ENCODE data around the gene CHPF2. TPM values are rescaled to one million over a fixed set of nuclear protein-coding genes. Genes with fewer than 3 reads are reported as not detected.
A peak's percentile ranks its signal among the peaks of the same experiment; 100 is the strongest.

Gene CHPF2
- total and polyA plus RNA-seq, 9 donors: 20.1 to 32.6 (median 22.6) TPM

DNA sequence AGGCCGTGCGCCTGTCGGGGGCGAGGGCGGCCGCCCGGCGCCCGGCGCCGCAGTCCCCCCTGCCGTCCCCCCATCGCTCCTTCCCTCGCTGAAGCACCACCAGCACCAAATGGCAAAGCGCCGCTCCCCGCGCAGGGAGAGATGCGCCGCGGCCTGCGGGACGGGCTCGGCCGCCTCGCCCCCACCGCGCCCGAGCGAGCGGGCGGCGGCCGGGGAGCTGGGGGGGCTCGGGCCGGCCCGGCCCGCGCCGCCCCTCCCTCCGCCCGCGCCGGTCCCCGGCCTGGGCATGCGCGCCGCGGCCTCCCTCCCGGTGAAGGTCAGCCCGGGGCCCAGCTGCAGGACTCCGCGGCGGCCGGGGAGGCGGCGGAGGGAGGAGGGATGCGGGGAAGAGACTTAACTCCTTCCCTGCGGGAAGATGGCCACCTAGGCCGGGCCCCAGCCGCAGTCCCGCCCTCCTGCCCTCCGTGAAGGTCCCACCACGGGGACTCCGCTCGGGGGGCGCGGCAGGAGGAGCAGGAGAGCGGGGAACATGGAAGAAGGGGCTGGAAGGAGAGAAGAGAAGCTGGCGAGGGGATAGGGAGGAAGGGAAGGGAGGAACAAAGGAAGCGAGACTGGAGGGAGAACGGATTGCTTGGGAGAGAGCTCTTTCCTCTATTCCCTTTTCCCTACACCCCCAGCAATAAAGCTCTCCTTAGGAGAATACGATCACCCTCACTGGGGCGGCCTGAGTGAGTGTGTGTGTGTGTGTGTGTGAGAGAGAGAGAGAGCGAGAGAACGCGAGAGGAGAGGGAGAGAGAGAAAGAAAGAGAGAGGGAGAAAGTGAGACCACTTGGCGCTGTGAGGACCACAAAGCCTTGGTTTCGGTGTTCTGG, 19.6 kb downstream of the CHPF2 start:
- peak overlapping the region; percentile 99 for H3K27ac ChIP-seq (ENCODE audit: low read length)
- peak overlapping the region; percentile 82 for H3K4me3 ChIP-seq (ENCODE audit: low read length)
- H3K36me3 ChIP-seq (ENCODE audit: control insufficient read depth, insufficient read depth, low read length): no peaks in the 10 kb centered on the region
- no peaks in the 10 kb centered on the region for H3K9me3 ChIP-seq (replicated peaks; ENCODE audit: control insufficient read depth, low read depth, low read length)
- H3K27me3 ChIP-seq (ENCODE audit: control insufficient read depth, insufficient read depth, low read length): peaks cover 11% of the 10 kb centered on the region
- under 1% methylated on average over 51 of the region's 79 CpGs for WGBS (ENCODE audit: insufficient coverage)
- H3K4me1 ChIP-seq (ENCODE audit: control insufficient read depth, insufficient read depth, low read length): peaks cover 62% of the 10 kb centered on the region
- peak; percentile 96 for DNase-seq

DNA sequence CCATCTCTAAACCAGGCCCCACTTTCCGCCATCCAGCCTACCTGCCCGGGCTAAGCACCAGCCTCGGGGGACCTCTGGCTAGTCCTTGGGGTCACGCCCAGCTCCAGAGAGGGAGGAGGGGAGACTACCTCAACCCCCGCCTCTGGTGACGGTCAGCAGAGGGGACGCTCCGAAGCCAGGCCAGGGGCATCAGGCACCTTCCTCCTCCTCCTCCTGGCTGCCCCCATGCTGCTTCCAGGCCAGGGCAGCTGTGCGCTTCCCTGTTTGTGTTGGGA, 20.2 kb downstream of the CHPF2 start:
- Histone ChIP-seq H3K27me3 (ENCODE audit: control insufficient read depth, insufficient read depth, low read length) (peaks cover 16% of the 10 kb centered on the region), H3K4me1 (ENCODE audit: control insufficient read depth, insufficient read depth, low read length) (peaks cover 59% of the 10 kb centered on the region), H3K36me3 (ENCODE audit: control insufficient read depth, insufficient read depth, low read length) (no peaks in the 10 kb centered on the region), H3K9me3 (replicated peaks; ENCODE audit: control insufficient read depth, low read depth, low read length) (no peaks in the 10 kb centered on the region), H3K27ac (ENCODE audit: low read length) (peak overlapping the region; percentile 99), H3K4me3 (ENCODE audit: low read length) (peak overlapping the region; percentile 82)
- DNase-seq: no peak
- WGBS (ENCODE audit: insufficient coverage): no CpG with 5 or more reads among the region's 9 CpGs

- Histone ChIP-seq H3K36me3 (ENCODE audit: control insufficient read depth, insufficient read depth, low read length) (no peaks in the 10 kb centered on the region), H3K27me3 (ENCODE audit: control insufficient read depth, insufficient read depth, low read length) (peaks cover 19% of the 10 kb centered on the region), H3K27ac (ENCODE audit: low read length) (peak overlapping the region; percentile 99), H3K9me3 (replicated peaks; ENCODE audit: control insufficient read depth, low read depth, low read length) (no peaks in the 10 kb centered on the region), H3K4me1 (ENCODE audit: control insufficient read depth, insufficient read depth, low read length) (peaks cover 56% of the 10 kb centered on the region), H3K4me3 (ENCODE audit: low read length) (no peak overlapping the region)
- 42% methylated on average over 4 of the region's 17 CpGs for WGBS (ENCODE audit: insufficient coverage)
- DNase-seq: peak; percentile 81
Measured at GRCh38 chr7:151252961-151253711, 20.9 kb downstream of the CHPF2 start.

DNA sequence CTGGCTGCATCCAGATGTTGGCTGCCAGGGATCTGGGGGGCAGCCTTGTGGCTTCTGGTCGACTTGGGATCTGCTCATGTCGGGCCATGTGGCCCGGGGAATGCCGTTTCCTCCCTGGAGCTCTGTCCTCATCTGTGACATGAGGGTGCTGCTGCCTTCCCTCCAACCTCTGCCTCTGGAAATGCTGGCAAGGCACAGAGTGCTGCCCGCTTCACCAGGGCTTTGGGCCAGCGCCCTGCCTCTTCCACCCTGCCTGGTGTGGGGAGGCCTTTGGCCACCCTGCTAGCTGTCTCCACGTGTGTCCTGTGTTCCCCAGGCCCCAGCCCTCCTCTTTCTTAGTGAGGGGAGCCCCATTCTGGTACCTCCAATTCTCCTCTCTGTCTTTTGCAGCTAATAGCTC, 22.0 kb downstream of the CHPF2 start:
- Histone ChIP-seq H3K4me3 (ENCODE audit: low read length) (no peak overlapping the region), H3K27me3 (ENCODE audit: control insufficient read depth, insufficient read depth, low read length) (peaks cover 19% of the 10 kb centered on the region), H3K27ac (ENCODE audit: low read length) (no peak overlapping the region), H3K4me1 (ENCODE audit: control insufficient read depth, insufficient read depth, low read length) (peaks cover 54% of the 10 kb centered on the region), H3K36me3 (ENCODE audit: control insufficient read depth, insufficient read depth, low read length) (no peaks in the 10 kb centered on the region), H3K9me3 (replicated peaks; ENCODE audit: control insufficient read depth, low read depth, low read length) (no peaks in the 10 kb centered on the region)
- DNase-seq: no peak
- whole genome bisulfite sequencing (ENCODE audit: insufficient coverage): 73% methylated on average over 5 of the region's 7 CpGs

- no peak overlapping the region for H3K4me3 ChIP-seq (ENCODE audit: low read length)
- H3K27ac ChIP-seq (ENCODE audit: low read length): no peak overlapping the region
- peaks cover 19% of the 10 kb centered on the region for H3K27me3 ChIP-seq (ENCODE audit: control insufficient read depth, insufficient read depth, low read length)
- peaks cover 49% of the 10 kb centered on the region for H3K4me1 ChIP-seq (ENCODE audit: control insufficient read depth, insufficient read depth, low read length)
- 60% methylated on average over 2 of the region's 11 CpGs for WGBS (ENCODE audit: insufficient coverage)
- no peaks in the 10 kb centered on the region for H3K36me3 ChIP-seq (ENCODE audit: control insufficient read depth, insufficient read depth, low read length)
- no peak for DNase-seq
- no peaks in the 10 kb centered on the region for H3K9me3 ChIP-seq (replicated peaks; ENCODE audit: control insufficient read depth, low read depth, low read length)
Measured at GRCh38 chr7:151254851-151255250, 22.6 kb downstream of the CHPF2 start.

GRCh38 chr7:151255390-151255789, 23.1 kb downstream of the CHPF2 start:
- WGBS (ENCODE audit: insufficient coverage): 51% methylated on average over 7 of the region's 7 CpGs
- H3K27ac ChIP-seq (ENCODE audit: low read length): no peak overlapping the region
- H3K36me3 ChIP-seq (ENCODE audit: control insufficient read depth, insufficient read depth, low read length): no peaks in the 10 kb centered on the region
- no peak overlapping the region for H3K4me3 ChIP-seq (ENCODE audit: low read length)
- peaks cover 19% of the 10 kb centered on the region for H3K27me3 ChIP-seq (ENCODE audit: control insufficient read depth, insufficient read depth, low read length)
- H3K9me3 ChIP-seq (replicated peaks; ENCODE audit: control insufficient read depth, low read depth, low read length): no peaks in the 10 kb centered on the region
- H3K4me1 ChIP-seq (ENCODE audit: control insufficient read depth, insufficient read depth, low read length): peaks cover 43% of the 10 kb centered on the region
- DNase-seq: no peak

GRCh38 chr7:151256410-151257045, 24.2 kb downstream of the CHPF2 start:
- no peaks in the 10 kb centered on the region for H3K36me3 ChIP-seq (ENCODE audit: control insufficient read depth, insufficient read depth, low read length)
- peaks cover 30% of the 10 kb centered on the region for H3K27me3 ChIP-seq (ENCODE audit: control insufficient read depth, insufficient read depth, low read length)
- DNase-seq: peak; percentile 36
- peaks cover 39% of the 10 kb centered on the region for H3K4me1 ChIP-seq (ENCODE audit: control insufficient read depth, insufficient read depth, low read length)
- H3K4me3 ChIP-seq (ENCODE audit: low read length): no peak overlapping the region
- WGBS (ENCODE audit: insufficient coverage): 42% methylated on average over 16 of the region's 16 CpGs
- no peak overlapping the region for H3K27ac ChIP-seq (ENCODE audit: low read length)
- no peaks in the 10 kb centered on the region for H3K9me3 ChIP-seq (replicated peaks; ENCODE audit: control insufficient read depth, low read depth, low read length)

DNA sequence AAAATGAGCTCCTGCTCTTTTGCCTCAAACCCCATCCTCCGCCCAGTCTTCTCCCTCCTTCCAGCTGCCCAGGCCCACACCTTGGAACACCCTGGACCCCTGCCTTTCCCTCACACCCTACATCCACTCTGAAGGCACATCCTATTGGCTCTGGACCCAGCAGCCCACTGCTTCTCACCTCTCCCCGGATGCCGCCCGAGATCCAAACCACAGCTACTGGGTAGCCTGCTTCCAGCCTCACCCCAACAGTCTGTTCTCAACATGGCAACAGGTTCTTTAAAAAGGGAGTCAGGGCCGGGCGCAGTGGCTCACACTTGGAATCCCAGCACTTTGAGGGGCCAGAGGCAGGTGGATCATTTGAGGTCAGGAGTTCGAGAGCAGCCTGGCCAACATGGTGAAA, 25.7 kb downstream of the CHPF2 start:
- H3K27ac ChIP-seq (ENCODE audit: low read length): no peak overlapping the region
- 85% methylated on average over 7 of the region's 7 CpGs for WGBS (ENCODE audit: insufficient coverage)
- peaks cover 40% of the 10 kb centered on the region for H3K4me1 ChIP-seq (ENCODE audit: control insufficient read depth, insufficient read depth, low read length)
- DNase-seq: no peak
- peaks cover 34% of the 10 kb centered on the region for H3K27me3 ChIP-seq (ENCODE audit: control insufficient read depth, insufficient read depth, low read length)
- H3K36me3 ChIP-seq (ENCODE audit: control insufficient read depth, insufficient read depth, low read length): no peaks in the 10 kb centered on the region
- no peak overlapping the region for H3K4me3 ChIP-seq (ENCODE audit: low read length)
- H3K9me3 ChIP-seq (replicated peaks; ENCODE audit: control insufficient read depth, low read depth, low read length): no peaks in the 10 kb centered on the region

- H3K27ac ChIP-seq (ENCODE audit: low read length): no peak overlapping the region
- H3K9me3 ChIP-seq (replicated peaks; ENCODE audit: control insufficient read depth, low read depth, low read length): no peaks in the 10 kb centered on the region
- H3K4me3 ChIP-seq (ENCODE audit: low read length): no peak overlapping the region
- DNase-seq: no peak
- peaks cover 25% of the 10 kb centered on the region for H3K4me1 ChIP-seq (ENCODE audit: control insufficient read depth, insufficient read depth, low read length)
- WGBS (ENCODE audit: insufficient coverage): 75% methylated on average over 4 of the region's 11 CpGs
- peaks cover 27% of the 10 kb centered on the region for H3K27me3 ChIP-seq (ENCODE audit: control insufficient read depth, insufficient read depth, low read length)
- H3K36me3 ChIP-seq (ENCODE audit: control insufficient read depth, insufficient read depth, low read length): no peaks in the 10 kb centered on the region
Measured at GRCh38 chr7:151260471-151260870, 28.2 kb downstream of the CHPF2 start.

GRCh38 chr7:151260883-151261282, 28.6 kb downstream of the CHPF2 start:
- no peaks in the 10 kb centered on the region for H3K9me3 ChIP-seq (replicated peaks; ENCODE audit: control insufficient read depth, low read depth, low read length)
- H3K4me3 ChIP-seq (ENCODE audit: low read length): no peak overlapping the region
- no peak for DNase-seq
- H3K27ac ChIP-seq (ENCODE audit: low read length): no peak overlapping the region
- peaks cover 25% of the 10 kb centered on the region for H3K4me1 ChIP-seq (ENCODE audit: control insufficient read depth, insufficient read depth, low read length)
- peaks cover 26% of the 10 kb centered on the region for H3K27me3 ChIP-seq (ENCODE audit: control insufficient read depth, insufficient read depth, low read length)
- H3K36me3 ChIP-seq (ENCODE audit: control insufficient read depth, insufficient read depth, low read length): no peaks in the 10 kb centered on the region
- WGBS (ENCODE audit: insufficient coverage): 84% methylated on average over 8 of the region's 8 CpGs

Measured in muscle of leg (tissue), 11 donors.